ENCODE data around the gene PLEKHG5. TPM values are rescaled to one million over a fixed set of nuclear protein-coding genes. Genes with fewer than 3 reads are reported as not detected.

Gene PLEKHG5
- total and polyA plus RNA-seq, 2 donors (not counting 1 experiment from before 2014, with no cell fraction given): 0.13 to 0.20 TPM

- no peaks in the 10 kb centered on the region for H3K36me3 ChIP-seq (replicated peaks in 1 of 2; ENCODE audit: control extremely low read depth in 1 of 2, control insufficient read depth in 1 of 2, extremely low read depth in 1 of 2, insufficient read depth in 2 of 2, low read length in 1 of 2)
- ATAC-seq (ENCODE audit: low read depth): no peak
- no peak overlapping the region for H3K27ac Mint-ChIP-seq
- no peaks in the 10 kb centered on the region for H3K79me2 ChIP-seq (ENCODE audit: control insufficient read depth, insufficient read depth, low read length)
- H3K9ac ChIP-seq (ENCODE audit: low read length): no peak overlapping the region
- H3K4me1 ChIP-seq (ENCODE audit: control insufficient read depth in 2 of 2, insufficient read depth in 2 of 2, low read length in 2 of 2): peaks cover 16 to 25% of the 10 kb centered on the region in 2 donors
- ChIA-PET POLR2A (no interaction called here), CTCF (no interaction called here)
- H3K27ac ChIP-seq (ENCODE audit: low read length in 2 of 2): no peak overlapping the region
- H3K4me2 ChIP-seq (replicated peaks; ENCODE audit: low read depth, low read length, poor library complexity, severe bottlenecking): no peak overlapping the region
- no peak for TF ChIP-seq CTCF (IDR thresholded peaks at IDR 0.05)
- no peak for TF ChIP-seq EZH2 (IDR thresholded peaks at IDR 0.05; ENCODE audit: borderline replicate concordance, insufficient read depth, low read depth, low read length, poor library complexity, severe bottlenecking)
- no peak for DNase-seq
- H3K4me3 Mint-ChIP-seq: no peak overlapping the region
- peaks cover 35% of the 10 kb centered on the region for H3K27me3 Mint-ChIP-seq
- peaks cover 0 to 44% (median 19%) of the 10 kb centered on the region in 4 experiments for H3K27me3 ChIP-seq (replicated peaks in 1 of 4; ENCODE audit: control extremely low read depth in 1 of 4, control insufficient read depth in 3 of 4, insufficient read depth in 4 of 4, low read length in 3 of 4)
- peaks cover 21% of the 10 kb centered on the region for H3K4me1 Mint-ChIP-seq
- 95% methylated on average over 7 of the region's 13 CpGs for WGBS (ENCODE audit: insufficient coverage)
- no peaks in the 10 kb centered on the region for H3K9me3 ChIP-seq (ENCODE audit: control extremely low read depth in 1 of 3, control insufficient read depth in 2 of 3, insufficient read depth in 1 of 3, low read length in 2 of 3)
- intact Hi-C loops (cut with micrococcal nuclease): no loop called here
- H2AFZ ChIP-seq (ENCODE audit: insufficient read depth, low read depth, low read length, poor library complexity, severe bottlenecking): no peak overlapping the region
- no peak overlapping the region for H3K4me3 ChIP-seq (ENCODE audit: control extremely low read depth in 1 of 5, extremely low read depth in 1 of 5, insufficient read depth in 1 of 5, low read depth in 2 of 5, low read length in 4 of 5)
- no peaks in the 10 kb centered on the region for H3K9me3 Mint-ChIP-seq (ENCODE audit: insufficient read depth)
- no peaks in the 10 kb centered on the region for H4K20me1 ChIP-seq (ENCODE audit: control insufficient read depth, insufficient read depth, low read length, poor library complexity, severe bottlenecking)
Observed at GRCh38 chr1:6462412-6463119, 28.9 kb downstream of the PLEKHG5 start.

DNA sequence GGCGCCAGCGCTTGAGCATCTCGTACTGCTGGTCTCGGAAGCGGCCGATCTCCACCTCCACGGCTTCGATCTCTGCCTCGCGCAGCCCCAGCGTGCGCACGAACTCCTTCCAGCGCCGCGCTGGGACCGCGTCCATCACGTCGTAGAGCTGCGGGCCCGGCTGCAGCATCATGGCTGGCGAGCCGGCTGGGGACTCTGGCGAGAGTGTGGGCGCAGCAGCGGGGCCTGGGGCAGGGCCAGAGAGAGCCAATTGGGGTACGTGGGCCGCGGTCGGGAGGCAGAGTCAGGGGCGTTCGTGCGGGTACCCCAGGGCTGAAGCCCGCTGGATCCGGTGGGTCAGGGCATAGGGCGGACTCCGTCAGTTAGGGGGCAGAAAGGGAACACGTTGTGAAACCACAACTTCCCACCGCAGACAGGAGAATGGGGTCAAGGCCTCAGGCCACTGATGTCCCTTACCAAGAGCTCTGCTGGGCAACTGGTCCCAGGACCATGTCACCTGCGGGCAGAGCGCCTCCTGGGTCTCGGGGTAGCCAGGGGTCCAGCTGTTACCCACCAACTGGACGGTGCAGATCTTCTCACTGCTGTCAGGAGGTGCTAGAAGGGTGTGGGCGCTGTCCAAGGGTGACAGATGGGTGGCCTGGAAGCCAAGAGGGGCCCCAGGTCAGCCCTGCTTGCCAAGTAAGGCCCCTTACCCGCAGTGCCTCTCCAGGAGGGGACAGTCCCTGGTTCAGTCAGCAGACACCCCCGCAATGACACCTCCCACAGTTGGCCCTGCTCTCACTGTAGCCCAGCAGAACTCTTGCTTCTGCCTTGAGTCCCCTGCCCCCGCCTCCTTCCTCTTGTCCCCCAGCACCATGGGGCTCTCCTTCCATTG, 29.7 kb downstream of the PLEKHG5 start:
- H2AFZ ChIP-seq (ENCODE audit: insufficient read depth, low read depth, low read length, poor library complexity, severe bottlenecking): no peak overlapping the region
- peaks cover 0 to 49% (median 18%) of the 10 kb centered on the region in 4 experiments for H3K27me3 ChIP-seq (replicated peaks in 1 of 4; ENCODE audit: control extremely low read depth in 1 of 4, control insufficient read depth in 3 of 4, insufficient read depth in 4 of 4, low read length in 3 of 4)
- POLR2A ChIA-PET: no interaction called here
- H3K36me3 ChIP-seq (replicated peaks in 1 of 2; ENCODE audit: control extremely low read depth in 1 of 2, control insufficient read depth in 1 of 2, extremely low read depth in 1 of 2, insufficient read depth in 2 of 2, low read length in 1 of 2): no peaks in the 10 kb centered on the region
- intact Hi-C loops (cut with micrococcal nuclease): no loop called here
- peaks cover 37% of the 10 kb centered on the region for H3K27me3 Mint-ChIP-seq
- no peaks in the 10 kb centered on the region for H3K9me3 Mint-ChIP-seq (ENCODE audit: insufficient read depth)
- H3K27ac Mint-ChIP-seq: no peak overlapping the region
- peaks cover 16 to 25% of the 10 kb centered on the region in 2 donors for H3K4me1 ChIP-seq (ENCODE audit: control insufficient read depth in 2 of 2, insufficient read depth in 2 of 2, low read length in 2 of 2)
- H3K4me1 Mint-ChIP-seq: peaks cover 21% of the 10 kb centered on the region
- H3K4me2 ChIP-seq (replicated peaks; ENCODE audit: low read depth, low read length, poor library complexity, severe bottlenecking): no peak overlapping the region
- H4K20me1 ChIP-seq (ENCODE audit: control insufficient read depth, insufficient read depth, low read length, poor library complexity, severe bottlenecking): no peaks in the 10 kb centered on the region
- ATAC-seq (ENCODE audit: low read depth) (no peak), DNase-seq (no peak)
- no peak overlapping the region for H3K9ac ChIP-seq (ENCODE audit: low read length)
- no peak overlapping the region for H3K27ac ChIP-seq (ENCODE audit: low read length in 2 of 2)
- H3K4me3 ChIP-seq (ENCODE audit: control extremely low read depth in 1 of 5, extremely low read depth in 1 of 5, insufficient read depth in 1 of 5, low read depth in 2 of 5, low read length in 4 of 5): no peak overlapping the region
- no peak overlapping the region for H3K4me3 Mint-ChIP-seq
- 95% methylated on average over 48 of the region's 48 CpGs for WGBS (ENCODE audit: insufficient coverage)
- no peaks in the 10 kb centered on the region for H3K9me3 ChIP-seq (ENCODE audit: control extremely low read depth in 1 of 3, control insufficient read depth in 2 of 3, insufficient read depth in 1 of 3, low read length in 2 of 3)
- CTCF ChIA-PET: no interaction called here
- TF ChIP-seq EZH2 (IDR thresholded peaks at IDR 0.05; ENCODE audit: borderline replicate concordance, insufficient read depth, low read depth, low read length, poor library complexity, severe bottlenecking) (no peak), CTCF (IDR thresholded peaks at IDR 0.05) (no peak)
- no peaks in the 10 kb centered on the region for H3K79me2 ChIP-seq (ENCODE audit: control insufficient read depth, insufficient read depth, low read length)

Data from B cell (primary cell).